Skeletal muscle satellite cell (primary cell): ENCODE results near the gene AQP9.

ENCODE experiments used
- H3K27me3 ChIP-seq: 2 replicates; pipeline ENCODE4 v1.7.0; 2013; ENCODE audit warnings: low read length; ENCODE audit not compliant: control insufficient read depth, insufficient read depth
- H3K36me3 ChIP-seq: 2 replicates; pipeline ENCODE4 v1.7.0; 2013; ENCODE audit warnings: mild to moderate bottlenecking, control low read depth, low read length; ENCODE audit not compliant: insufficient read depth
- H3K4me1 ChIP-seq: 2 replicates; pipeline ENCODE4 v1.7.0; 2013; ENCODE audit warnings: low read length; ENCODE audit not compliant: control insufficient read depth, insufficient read depth
- H3K4me2 ChIP-seq: 2 replicates; pipeline ENCODE4 v1.7.0; 2013; ENCODE audit warnings: mild to moderate bottlenecking, low read length
- H3K4me3 ChIP-seq: 2 replicates; pipeline ENCODE4 v1.7.0; 2013; ENCODE audit warnings: low read length
- H3K9ac ChIP-seq: 2 replicates; pipeline ENCODE4 v1.7.0; 2013; ENCODE audit warnings: mild to moderate bottlenecking, low read depth, low read length, moderate library complexity
- H3K9me3 ChIP-seq: replicated peaks from 2 replicates; pipeline ENCODE4 v1.7.0; 2013; ENCODE audit warnings: mild to moderate bottlenecking, control low read depth, low read length

AQP9 gene

GRCh38 chr15:58142827-58143461 lies 4.8 kb downstream of the AQP9 start:
- Histone ChIP-seq H3K4me1 (peaks cover 12% of the 10 kb centered on the region), H3K9me3 (no peaks in the 10 kb centered on the region), H3K27me3 (no peaks in the 10 kb centered on the region), H3K9ac (no peak overlapping the region), H3K4me2 (no peak overlapping the region), H3K4me3 (no peak overlapping the region), H3K36me3 (no peaks in the 10 kb centered on the region)

- no peak overlapping the region for H3K4me2 ChIP-seq
- H3K4me1 ChIP-seq: peaks cover 6% of the 10 kb centered on the region
- H3K27me3 ChIP-seq: no peaks in the 10 kb centered on the region
Measured at GRCh38 chr15:58145606-58146005, 7.4 kb downstream of the AQP9 start.

GRCh38 chr15:58146211-58146610 lies 8.0 kb downstream of the AQP9 start:
- H3K27me3 ChIP-seq: no peaks in the 10 kb centered on the region
- peaks cover 6% of the 10 kb centered on the region for H3K4me1 ChIP-seq
- H3K9ac ChIP-seq: no peak overlapping the region
- H3K36me3 ChIP-seq: no peaks in the 10 kb centered on the region
- H3K4me2 ChIP-seq: no peak overlapping the region
- H3K9me3 ChIP-seq: no peaks in the 10 kb centered on the region
- no peak overlapping the region for H3K4me3 ChIP-seq

More at GRCh38 chr15:58145606-58146005, 7.4 kb downstream of the AQP9 start:
- no peaks in the 10 kb centered on the region for H3K9me3 ChIP-seq
- H3K36me3 ChIP-seq: no peaks in the 10 kb centered on the region
- no peak overlapping the region for H3K9ac ChIP-seq
- H3K4me3 ChIP-seq: no peak overlapping the region

DNA sequence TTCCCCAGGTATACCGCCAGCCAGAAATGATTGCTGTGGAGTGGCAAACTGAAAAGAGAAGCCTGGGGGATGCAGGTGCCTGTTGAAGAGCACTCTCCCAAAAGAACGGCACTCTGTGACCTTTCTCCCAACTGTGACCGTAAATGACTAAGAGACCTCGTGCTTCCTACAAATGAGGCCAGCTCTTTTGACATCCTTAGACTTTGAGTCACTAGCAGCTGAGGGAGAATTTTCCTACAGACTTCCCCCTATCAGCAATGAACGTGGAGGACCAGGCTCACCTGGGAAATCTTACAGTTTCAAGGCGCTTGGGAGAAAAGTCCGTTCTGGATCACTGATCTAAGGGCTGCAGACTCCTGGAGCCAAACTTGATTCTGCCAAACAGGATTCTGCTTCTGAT lies 8.6 kb downstream of the AQP9 start:
- no peak overlapping the region for H3K4me2 ChIP-seq
- no peak overlapping the region for H3K4me3 ChIP-seq
- H3K9ac ChIP-seq: no peak overlapping the region
- H3K4me1 ChIP-seq: peaks cover 6% of the 10 kb centered on the region
- H3K27me3 ChIP-seq: no peaks in the 10 kb centered on the region
- H3K9me3 ChIP-seq: no peaks in the 10 kb centered on the region
- H3K36me3 ChIP-seq: no peaks in the 10 kb centered on the region

DNA sequence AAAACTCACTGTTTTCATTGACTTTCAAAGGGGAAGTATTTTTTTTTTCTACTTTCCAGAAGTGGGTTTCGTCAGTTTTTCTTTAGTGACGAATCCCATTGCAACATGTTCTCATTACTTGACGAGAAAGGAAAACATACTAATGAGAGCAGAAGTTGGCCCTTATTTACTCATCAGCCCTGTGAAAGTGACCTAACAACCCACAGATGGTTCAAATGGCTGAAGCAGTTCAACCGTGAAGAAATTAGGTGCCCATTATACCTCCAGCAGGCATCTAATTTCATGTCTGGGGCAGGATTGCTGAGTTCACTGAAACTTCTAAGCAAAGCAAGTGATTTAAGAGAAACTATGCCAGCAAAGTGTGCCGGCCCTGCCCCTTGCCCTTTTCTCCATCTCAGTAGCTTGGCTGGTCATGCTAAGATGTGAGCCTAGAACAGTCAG lies 9.0 kb downstream of the AQP9 start:
- Histone ChIP-seq H3K9ac (no peak overlapping the region), H3K27me3 (no peaks in the 10 kb centered on the region), H3K4me3 (no peak overlapping the region), H3K36me3 (no peaks in the 10 kb centered on the region), H3K4me1 (peaks cover 6% of the 10 kb centered on the region), H3K9me3 (no peaks in the 10 kb centered on the region), H3K4me2 (no peak overlapping the region)

DNA sequence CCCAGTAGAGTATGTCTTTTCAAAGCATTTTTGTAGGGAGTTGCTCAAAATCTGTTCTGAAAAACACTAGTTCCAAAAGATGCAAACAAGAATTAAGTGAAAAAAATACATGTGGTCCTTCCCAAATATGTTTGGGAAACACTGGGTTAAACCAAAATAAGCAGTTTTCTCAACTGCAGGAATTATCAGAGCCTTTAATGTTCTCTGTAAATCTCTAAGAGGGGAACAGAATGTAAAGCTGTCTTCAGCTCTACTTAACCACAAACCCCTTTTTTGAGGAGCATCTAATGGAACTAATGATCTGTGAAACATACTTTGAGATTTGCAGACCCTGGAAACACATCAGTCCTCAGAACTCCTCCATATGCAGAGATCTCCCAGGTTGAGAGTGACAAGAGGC lies 9.9 kb downstream of the AQP9 start:
- Histone ChIP-seq H3K36me3 (no peaks in the 10 kb centered on the region), H3K9ac (no peak overlapping the region), H3K4me2 (no peak overlapping the region), H3K9me3 (no peaks in the 10 kb centered on the region), H3K27me3 (no peaks in the 10 kb centered on the region), H3K4me3 (no peak overlapping the region), H3K4me1 (peaks cover 6% of the 10 kb centered on the region)

- Histone ChIP-seq H3K36me3 (no peaks in the 10 kb centered on the region), H3K4me1 (peaks cover 6% of the 10 kb centered on the region), H3K9ac (no peak overlapping the region), H3K4me2 (no peak overlapping the region), H3K9me3 (no peaks in the 10 kb centered on the region), H3K27me3 (no peaks in the 10 kb centered on the region), H3K4me3 (no peak overlapping the region)
Measured at GRCh38 chr15:58148633-58149445, 10.7 kb downstream of the AQP9 start.

- Histone ChIP-seq H3K27me3 (no peaks in the 10 kb centered on the region), H3K4me1 (no peaks in the 10 kb centered on the region), H3K9ac (no peak overlapping the region), H3K9me3 (no peaks in the 10 kb centered on the region), H3K36me3 (no peaks in the 10 kb centered on the region), H3K4me2 (no peak overlapping the region), H3K4me3 (no peak overlapping the region)
Measured at GRCh38 chr15:58154769-58155168, 16.6 kb downstream of the AQP9 start.

- Histone ChIP-seq H3K4me1 (peaks cover 28% of the 10 kb centered on the region), H3K9ac (no peak overlapping the region), H3K4me3 (no peak overlapping the region), H3K9me3 (no peaks in the 10 kb centered on the region), H3K27me3 (no peaks in the 10 kb centered on the region), H3K36me3 (no peaks in the 10 kb centered on the region), H3K4me2 (no peak overlapping the region)
Measured at GRCh38 chr15:58159827-58160386, 21.7 kb downstream of the AQP9 start.

- Histone ChIP-seq H3K36me3 (no peaks in the 10 kb centered on the region), H3K4me3 (no peak overlapping the region), H3K9ac (no peak overlapping the region), H3K4me1 (peaks cover 28% of the 10 kb centered on the region), H3K27me3 (no peaks in the 10 kb centered on the region), H3K9me3 (no peaks in the 10 kb centered on the region), H3K4me2 (peak overlapping the region; percentile 49)
Measured at GRCh38 chr15:58161436-58161930, 23.3 kb downstream of the AQP9 start.

- no peak overlapping the region for H3K4me3 ChIP-seq
- no peaks in the 10 kb centered on the region for H3K9me3 ChIP-seq
- no peaks in the 10 kb centered on the region for H3K36me3 ChIP-seq
- peaks cover 4% of the 10 kb centered on the region for H3K27me3 ChIP-seq
- peaks cover 28% of the 10 kb centered on the region for H3K4me1 ChIP-seq
- H3K4me2 ChIP-seq: no peak overlapping the region
- no peak overlapping the region for H3K9ac ChIP-seq
Measured at GRCh38 chr15:58163985-58164384, 25.8 kb downstream of the AQP9 start.
